Stomach (tissue), 9 donors: ENCODE results near the gene TRPM1. TPM values are rescaled to one million over a fixed set of nuclear protein-coding genes. Genes with fewer than 3 reads are reported as not detected.

ENCODE experiments used
- DNase-seq, 2 donors: peaks; one replicate each; pipeline versions ENCODE4 v3.0.0 to v3.0.0-alpha.2; 2013 to 2019
- H3K27ac ChIP-seq, 5 donors: fragments of 200-600 bp in 4 of 5; sonication (generic) in 4 of 5; one replicate each; pipeline ENCODE4 v1.5.1; 2013 to 2019; ENCODE audit warnings: mild to moderate bottlenecking in 1 of 5, moderate library complexity in 1 of 5
- H3K27me3 ChIP-seq, 3 donors: fragments of 200-600 bp; sonication (generic); one replicate each; pipeline ENCODE4 v1.5.1; 2017 to 2019; ENCODE audit warnings: mixed run types in 1 of 3
- H3K36me3 ChIP-seq, 4 donors: fragments of 200-600 bp; sonication (generic); 1 replicate in 3 of 4; 2 replicates in 1 of 4; pipeline ENCODE4 v1.5.1; 2016 to 2019
- H3K4me1 ChIP-seq, 4 donors: fragments of 200-600 bp; sonication (generic); one replicate each; pipeline ENCODE4 v1.5.1; 2016 to 2019
- H3K4me3 ChIP-seq, 4 donors: fragments of 200-600 bp; sonication (generic) in 3 of 4; one replicate each; pipeline ENCODE4 v1.5.1; 2016 to 2019; ENCODE audit warnings: mild to moderate bottlenecking in 1 of 4
- H3K9me3 ChIP-seq, 4 donors: fragments of 200-600 bp; sonication (generic); one replicate each; pipeline ENCODE4 v1.5.1; 2016 to 2019
- EP300 ChIP-seq: sonication (generic); formaldehyde crosslinking; IDR thresholded peaks from one replicate; pipeline ENCODE4 v1.6.1; 2017; ENCODE audit warnings: antibody characterized with exemption
- POLR2A ChIP-seq, 4 donors: fragments of 450-650 bp; IDR thresholded peaks; one replicate each; pipeline ENCODE4 v1.6.1; 2016; ENCODE audit warnings: antibody characterized with exemption in 4 of 4, control low read depth in 2 of 4, mild to moderate bottlenecking in 1 of 4, moderate library complexity in 1 of 4
- POLR2AphosphoS5 ChIP-seq, 3 donors: sonication (generic); formaldehyde crosslinking; IDR thresholded peaks; one replicate each; pipeline ENCODE4 v1.6.1; 2016; ENCODE audit warnings: antibody characterized with exemption in 3 of 3
- WGBS, 5 donors: extraction: QIAGEN DNeasy Blood & Tissue Kit in 3 of 5; methylation state at CpG; one replicate each; pipeline versions ENCODE4 v1.1.5 to v1.1.7; 2013 to 2018; 5-methylcytosine and 5-hydroxymethylcytosine counted together
- intact Hi-C: fragments of 100-400 bp; cut with DNase I; formaldehyde crosslinking; loops from one replicate; pipeline ENCODE4 v1.15.1; 2023; ENCODE audit warnings: low total_unique reads
- polyA plus RNA-seq, 3 donors: library from polyadenylated mRNA; stranded (reverse); fragments of 200-250 nt; gene quantifications; one replicate each; pipeline ENCODE4 v1.2.3, GENCODE V29; 2013
- total RNA-seq, 5 donors: library from RNA; depleted of rRNA; stranded (reverse); fragments of >200 nt; gene quantifications; one replicate each; pipeline versions ENCODE4 v1.1.0 to v1.2.3, GENCODE V29; 2014 to 2016
- TF ChIP-seq, protein P1 (sequence below), 7 experiments: fragments of 450-650 bp in 4 of 7; fragments of 200-600 bp in 3 of 7; sonication (generic) in 3 of 7; IDR thresholded peaks; one replicate each; pipeline ENCODE4 v1.5.1; 2016 to 2019; ENCODE audit warnings: antibody characterized with exemption in 7 of 7, control low read depth in 2 of 7, mild to moderate bottlenecking in 1 of 7
- donor health status: healthy with polysubstance abuse.
- donor health status: Bipolar disorder and iron deficiency.
- donor health status: healthy.

The TRPM1 gene
- total and polyA plus RNA-seq, 8 donors: 0.15 TPM; not detected in 7

DNA sequence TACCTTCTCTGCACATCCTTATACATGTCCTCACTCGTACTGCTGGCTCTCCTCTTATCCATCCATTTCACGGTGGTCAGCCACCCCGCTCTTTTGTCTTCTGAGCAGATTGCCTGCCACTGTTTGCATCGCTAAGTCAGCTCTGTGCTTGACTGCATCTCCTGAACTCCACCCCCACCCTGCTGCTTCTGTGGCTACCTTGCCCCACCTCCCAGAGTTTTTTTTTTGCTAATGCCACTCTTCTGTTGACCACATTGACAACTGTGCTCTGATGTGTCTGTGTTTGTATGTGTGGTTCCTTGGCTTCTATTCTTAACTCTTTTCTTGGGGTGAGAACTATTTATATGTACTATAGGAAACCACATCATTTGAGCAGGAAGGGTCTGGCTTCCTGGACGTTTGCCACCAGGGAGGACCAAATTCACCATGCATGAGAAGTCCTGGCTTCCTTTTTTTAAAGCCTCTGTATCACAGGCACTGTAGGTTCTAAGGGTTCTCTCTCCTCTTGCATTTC, 97.2 kb downstream of the TRPM1 start:
- TF ChIP-seq EP300: no peak
- H3K4me3 ChIP-seq: no peak overlapping the region
- H3K4me1 ChIP-seq: peaks cover 0 to 14% (median 0%) of the 10 kb centered on the region in 4 donors
- H3K36me3 ChIP-seq: no peaks in the 10 kb centered on the region
- H3K9me3 ChIP-seq: no peaks in the 10 kb centered on the region
- peaks cover 0 to 4% (median 0%) of the 10 kb centered on the region in 3 donors for H3K27me3 ChIP-seq
- WGBS, 5 donors: 40 to 52% (median 48%) methylated on average over 5 of the region's 5 CpGs
- intact Hi-C loops: no loop called here
- H3K27ac ChIP-seq: no peak overlapping the region
- peak; percentile 36 to 49 for DNase-seq

DNA sequence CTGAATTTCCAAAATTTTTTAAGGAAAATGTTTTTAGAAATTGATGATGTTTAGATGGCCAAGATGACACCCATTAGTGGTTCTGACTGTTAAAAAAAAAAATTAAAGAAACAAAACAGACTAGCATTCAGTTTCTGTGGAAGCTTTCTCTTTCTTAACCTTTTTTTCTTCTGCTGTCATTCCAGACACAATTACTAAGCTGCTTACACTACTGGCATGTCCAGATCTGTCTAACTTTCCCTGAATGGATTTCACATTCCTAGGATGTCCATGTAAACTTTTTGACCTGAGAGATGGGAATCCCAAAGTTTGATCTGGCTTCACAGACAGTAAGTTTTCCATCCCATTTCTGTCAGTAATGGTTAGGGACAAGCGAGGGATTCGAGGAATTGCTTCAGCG, 99.8 kb downstream of the TRPM1 start:
- intact Hi-C loops: no loop called here
- WGBS, 5 donors: 89 to 98% (median 94%) methylated on average over 3 of the region's 3 CpGs
- Histone ChIP-seq H3K27ac (no peak overlapping the region), H3K4me1 (peaks cover 0 to 14% (median 0%) of the 10 kb centered on the region in 4 donors), H3K36me3 (no peaks in the 10 kb centered on the region), H3K9me3 (no peaks in the 10 kb centered on the region), H3K4me3 (no peak overlapping the region), H3K27me3 (peaks cover 0 to 4% (median 0%) of the 10 kb centered on the region in 3 donors)
- TF ChIP-seq POLR2AphosphoS5 (IDR thresholded peaks at IDR 0.05): no peak
- no peak for DNase-seq

DNA sequence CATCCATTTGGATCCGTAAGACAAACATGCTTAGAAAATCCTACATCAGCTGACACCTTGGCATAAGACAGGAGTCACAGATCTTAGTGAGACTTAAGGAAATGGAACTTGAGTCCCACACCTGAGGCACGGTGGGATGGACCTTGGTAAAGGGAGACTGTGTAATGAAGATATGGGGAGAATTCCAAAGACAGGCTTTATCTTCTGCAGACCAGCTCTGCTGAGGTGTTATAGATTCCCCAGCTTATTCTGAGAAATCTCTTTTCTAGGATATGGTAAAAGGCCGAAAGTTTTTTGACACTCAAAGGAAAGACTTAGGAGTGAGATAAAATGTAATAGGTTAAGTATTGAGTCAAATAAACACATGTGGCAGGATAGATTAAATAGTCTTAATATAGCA, 101.8 kb downstream of the TRPM1 start:
- WGBS, 5 donors: 38 to 68% (median 46%) methylated on average over 3 of the region's 3 CpGs
- peaks cover 0 to 4% (median 0%) of the 10 kb centered on the region in 3 donors for H3K27me3 ChIP-seq
- no peak for DNase-seq
- intact Hi-C loops: no loop called here
- H3K9me3 ChIP-seq: no peaks in the 10 kb centered on the region
- no peak for TF ChIP-seq POLR2AphosphoS5 (IDR thresholded peaks at IDR 0.05)
- TF ChIP-seq, protein P1, sequence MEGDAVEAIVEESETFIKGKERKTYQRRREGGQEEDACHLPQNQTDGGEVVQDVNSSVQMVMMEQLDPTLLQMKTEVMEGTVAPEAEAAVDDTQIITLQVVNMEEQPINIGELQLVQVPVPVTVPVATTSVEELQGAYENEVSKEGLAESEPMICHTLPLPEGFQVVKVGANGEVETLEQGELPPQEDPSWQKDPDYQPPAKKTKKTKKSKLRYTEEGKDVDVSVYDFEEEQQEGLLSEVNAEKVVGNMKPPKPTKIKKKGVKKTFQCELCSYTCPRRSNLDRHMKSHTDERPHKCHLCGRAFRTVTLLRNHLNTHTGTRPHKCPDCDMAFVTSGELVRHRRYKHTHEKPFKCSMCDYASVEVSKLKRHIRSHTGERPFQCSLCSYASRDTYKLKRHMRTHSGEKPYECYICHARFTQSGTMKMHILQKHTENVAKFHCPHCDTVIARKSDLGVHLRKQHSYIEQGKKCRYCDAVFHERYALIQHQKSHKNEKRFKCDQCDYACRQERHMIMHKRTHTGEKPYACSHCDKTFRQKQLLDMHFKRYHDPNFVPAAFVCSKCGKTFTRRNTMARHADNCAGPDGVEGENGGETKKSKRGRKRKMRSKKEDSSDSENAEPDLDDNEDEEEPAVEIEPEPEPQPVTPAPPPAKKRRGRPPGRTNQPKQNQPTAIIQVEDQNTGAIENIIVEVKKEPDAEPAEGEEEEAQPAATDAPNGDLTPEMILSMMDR (IDR thresholded peaks at IDR 0.05): no peak
- TF ChIP-seq POLR2A (IDR thresholded peaks at IDR 0.05): no peak
- no peak for TF ChIP-seq EP300
- no peak overlapping the region for H3K27ac ChIP-seq
- peaks cover 0 to 10% (median 0%) of the 10 kb centered on the region in 4 donors for H3K4me1 ChIP-seq
- no peaks in the 10 kb centered on the region for H3K36me3 ChIP-seq
- H3K4me3 ChIP-seq: no peak overlapping the region

DNA sequence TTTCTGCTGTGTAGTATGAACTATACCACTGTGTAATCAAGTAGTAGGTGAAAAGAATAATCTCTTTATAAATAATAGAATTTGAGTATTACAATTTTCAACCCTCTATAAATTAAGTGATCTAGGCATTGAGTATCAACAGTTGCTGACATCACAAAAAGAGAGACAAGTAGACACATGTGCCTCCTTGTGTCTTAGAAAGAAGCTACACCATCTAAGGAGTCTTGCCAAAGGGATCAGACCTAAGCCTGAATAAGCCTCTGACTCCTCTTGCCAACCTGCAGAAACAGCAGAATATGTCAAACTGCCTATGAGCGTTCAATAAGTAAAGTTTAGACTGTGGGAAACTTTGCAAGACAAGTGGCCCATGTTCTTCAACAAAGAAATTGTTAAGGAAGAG, 104.3 kb downstream of the TRPM1 start:
- Histone ChIP-seq H3K36me3 (no peaks in the 10 kb centered on the region), H3K4me3 (no peak overlapping the region), H3K27ac (no peak overlapping the region), H3K4me1 (peaks cover 0 to 7% (median 2%) of the 10 kb centered on the region in 4 donors), H3K27me3 (no peaks in the 10 kb centered on the region), H3K9me3 (no peaks in the 10 kb centered on the region)
- TF ChIP-seq POLR2A (IDR thresholded peaks at IDR 0.05) (no peak), EP300 (no peak), POLR2AphosphoS5 (IDR thresholded peaks at IDR 0.05) (no peak)
- TF ChIP-seq, protein P1 (IDR thresholded peaks at IDR 0.05): no peak
- 81 to 98% (median 90%) methylated on average over 1 of the region's 1 CpG for WGBS, 5 donors
- intact Hi-C loops: no loop called here
- no peak for DNase-seq

DNA sequence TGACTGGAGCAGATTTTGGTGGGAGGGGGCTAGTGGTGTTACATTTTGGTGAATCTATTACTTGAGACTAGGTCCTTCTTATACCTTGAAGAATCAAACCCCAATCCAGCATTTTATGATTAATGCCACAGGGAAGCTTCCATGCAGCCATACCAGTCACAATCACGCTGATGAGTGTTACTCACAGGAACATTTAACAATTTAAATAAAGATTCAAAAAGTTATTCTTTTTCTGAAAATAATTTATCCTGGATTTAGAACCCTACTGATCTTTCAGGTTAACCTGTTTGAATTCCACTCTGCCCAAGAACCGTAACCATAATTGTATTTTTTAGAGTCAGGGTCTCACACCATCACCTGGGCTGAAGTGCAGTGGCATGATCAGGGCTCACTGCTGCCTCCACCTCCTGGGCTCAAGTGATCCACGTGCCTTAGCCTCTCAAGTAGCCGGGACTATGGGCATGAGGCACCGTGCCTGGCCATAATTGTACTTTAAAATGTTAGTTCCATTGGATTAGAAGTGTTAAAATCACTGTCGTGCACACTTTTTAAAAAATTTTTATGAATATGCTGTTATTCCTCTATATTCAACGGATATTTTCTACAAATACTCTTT, 109.2 kb downstream of the TRPM1 start:
- TF ChIP-seq EP300: no peak
- TF ChIP-seq POLR2A (IDR thresholded peaks at IDR 0.05): no peak
- TF ChIP-seq POLR2AphosphoS5 (IDR thresholded peaks at IDR 0.05): no peak
- TF ChIP-seq, protein P1 (IDR thresholded peaks at IDR 0.05): no peak
- no peaks in the 10 kb centered on the region for H3K9me3 ChIP-seq
- intact Hi-C loops: no loop called here
- peak in 1 of 2 donors; percentile 23 for DNase-seq
- peaks cover 14 to 39% (median 31%) of the 10 kb centered on the region in 4 donors for H3K4me1 ChIP-seq
- 71 to 77% (median 73%) methylated on average over 7 of the region's 7 CpGs for WGBS, 5 donors
- H3K27ac ChIP-seq: peak overlapping the region; percentile 91 to 100 (median 97)
- H3K4me3 ChIP-seq: peak overlapping the region; percentile 74 to 96 (median 89)
- H3K36me3 ChIP-seq: no peaks in the 10 kb centered on the region
- H3K27me3 ChIP-seq: no peaks in the 10 kb centered on the region
